K562 (cell line): ENCODE measurements around the gene SETD5. TPM values are rescaled to one million over a fixed set of nuclear protein-coding genes. Genes with fewer than 3 reads are reported as not detected.
A peak's percentile ranks its signal among the peaks of the same experiment; 100 is the strongest.

Experiments
- BHLHE40 ChIP-seq: IDR thresholded peaks from 2 replicates; pipeline ENCODE4 v1.6.1; 2011; ENCODE audit warnings: low read length, improper control_type of control experiment
- CBX5 ChIP-seq: IDR thresholded peaks from 2 replicates; pipeline ENCODE4 v1.6.1; 2014; ENCODE audit warnings: low read depth, borderline replicate concordance
- CHD1 ChIP-seq: fragments of 200-600 bp; sonication (generic); IDR thresholded peaks from one replicate; pipeline ENCODE4 v1.6.1; 2012; ENCODE audit warnings: mild to moderate bottlenecking, moderate library complexity, low read length, inconsistent platforms
- EWSR1 ChIP-seq: fragments of 450-650 bp; IDR thresholded peaks from 2 replicates; pipeline ENCODE4 v1.6.1; 2018; ENCODE audit warnings: borderline replicate concordance, mild to moderate bottlenecking, low read depth, moderate library complexity; ENCODE audit not compliant: partially characterized antibody
- FIP1L1 ChIP-seq: fragments of 200-400 bp; formaldehyde crosslinking; IDR thresholded peaks from 2 replicates; pipeline ENCODE4 v1.6.1; 2018; ENCODE audit warnings: mild to moderate bottlenecking, low read depth, low read length; ENCODE audit not compliant: poor library complexity, severe bottlenecking
- GABPB1 ChIP-seq: sonication (generic); formaldehyde crosslinking; IDR thresholded peaks from 2 replicates; pipeline ENCODE4 v1.8.0; 2022; ENCODE audit warnings: mild to moderate bottlenecking, missing genetic modification reagents
- HMG20A ChIP-seq: fragments of 450-650 bp; formaldehyde crosslinking; conservative IDR thresholded peaks from 2 replicates; pipeline ENCODE4 v1.4.0; 2020; ENCODE audit warnings: mild to moderate bottlenecking, mixed read lengths
- MEIS2 ChIP-seq: fragments of 450-650 bp; IDR thresholded peaks from 2 replicates; pipeline ENCODE4 v1.6.1; 2014; ENCODE audit warnings: mild to moderate bottlenecking; ENCODE audit not compliant: partially characterized antibody
- ZC3H4 ChIP-seq: sonication (generic); formaldehyde crosslinking; IDR thresholded peaks from 2 replicates; pipeline ENCODE4 v1.9.0; 2021; ENCODE audit warnings: missing genetic modification reagents, borderline replicate concordance
- ZNF699 ChIP-seq: fragments of 250-450 bp; sonication (Bioruptor Pico); IDR thresholded peaks from 2 replicates; pipeline ENCODE4 v1.8.0; 2021; ENCODE audit warnings: mild to moderate bottlenecking, moderate library complexity; ENCODE audit not compliant: insufficient replicate concordance
- ZNF79 ChIP-seq: fragments of 250-450 bp; sonication (Bioruptor Pico); IDR thresholded peaks from 2 replicates; pipeline ENCODE4 v1.4.0; 2020; ENCODE audit warnings: low read depth, mild to moderate bottlenecking, moderate library complexity
- ZSCAN32 ChIP-seq: fragments of 450-650 bp; formaldehyde crosslinking; IDR thresholded peaks from 2 replicates; pipeline ENCODE4 v1.4.0; 2020; ENCODE audit warnings: mild to moderate bottlenecking, moderate library complexity
- polyA plus RNA-seq, 8 experiments: library from polyadenylated mRNA; depleted of rRNA in 4 of 8; stranded (reverse) in 5 of 8; unstranded in 3 of 8; fragments of >200 nt; fragmentation: Nextera tagmentation in 2 of 8; fragmentation: Illumina TruSeq in 1 of 8; extraction: Ambion mirVana in 2 of 8; extraction: Trizol in 1 of 8; gene quantifications; 2 replicates each; pipeline versions ENCODE4 v1.2.1 to v1.2.3, GENCODE V29; 2011 to 2014; ENCODE audit warnings: inconsistent platforms in 1 of 8, missing spikeins in 1 of 8
- total RNA-seq, 7 experiments: library from RNA; depleted of rRNA in 6 of 7; stranded (reverse); fragments of >200 nt in 6 of 7; fragmentation: Illumina TruSeq in 2 of 7; extraction: Trizol in 2 of 7; gene quantifications; 2 replicates each; pipeline versions ENCODE4 v1.2.1 to v1.2.3, GENCODE V29; 2011 to 2021; ENCODE audit warnings: low replicate concordance in 1 of 7
- TF ChIP-seq, protein P1 (sequence below): sonication (generic); formaldehyde crosslinking; IDR thresholded peaks from 2 replicates; pipeline ENCODE4 v1.8.0; 2022; ENCODE audit warnings: mild to moderate bottlenecking, missing genetic modification reagents
- TF ChIP-seq, protein P2 (sequence below): fragments of 250-450 bp; sonication (Bioruptor Pico); IDR thresholded peaks from 2 replicates; pipeline ENCODE4 v1.8.0; 2022; ENCODE audit warnings: moderate library complexity, mild to moderate bottlenecking, inconsistent platforms
- TF ChIP-seq, protein P3 (sequence below): sonication (generic); formaldehyde crosslinking; IDR thresholded peaks from 2 replicates; pipeline ENCODE4 v1.8.0; 2023; ENCODE audit warnings: missing genetic modification reagents, mild to moderate bottlenecking, borderline replicate concordance
- TF ChIP-seq, protein P4 (sequence below): sonication (generic); formaldehyde crosslinking; IDR thresholded peaks from 2 replicates; pipeline ENCODE4 v1.8.1; 2023; ENCODE audit warnings: mild to moderate bottlenecking, missing genetic modification reagents
- TF ChIP-seq, protein P5 (sequence below), 3 experiments: IDR thresholded peaks in 2 of 3; conservative IDR thresholded peaks in 1 of 3; 2 replicates each; pipeline ENCODE4 v1.5.1; 2011 to 2012; ENCODE audit warnings: low read length in 3 of 3, mild to moderate bottlenecking in 3 of 3, control low read depth in 2 of 3, improper control_type of control experiment in 1 of 3, inconsistent platforms in 1 of 3, low read depth in 1 of 3, mixed read lengths in 1 of 3, moderate library complexity in 1 of 3; ENCODE audit not compliant: insufficient read depth in 2 of 3

Gene SETD5
- total and polyA plus RNA-seq, 9 of the 15 experiments (the other 6 are each of a cell fraction or from before 2014, with no cell fraction given), result 20.8 to 135 (median 87.2) TPM

DNA sequence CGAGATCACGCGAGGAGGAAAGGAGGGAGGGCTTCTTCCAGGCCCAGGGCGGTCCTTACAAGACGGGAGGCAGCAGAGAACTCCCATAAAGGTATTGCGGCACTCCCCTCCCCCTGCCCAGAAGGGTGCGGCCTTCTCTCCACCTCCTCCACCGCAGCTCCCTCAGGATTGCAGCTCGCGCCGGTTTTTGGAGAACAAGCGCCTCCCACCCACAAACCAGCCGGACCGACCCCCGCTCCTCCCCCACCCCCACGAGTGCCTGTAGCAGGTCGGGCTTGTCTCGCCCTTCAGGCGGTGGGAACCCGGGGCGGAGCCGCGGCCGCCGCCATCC, 1.1 kb upstream of the SETD5 start (continued):
- TF ChIP-seq, protein P1, sequence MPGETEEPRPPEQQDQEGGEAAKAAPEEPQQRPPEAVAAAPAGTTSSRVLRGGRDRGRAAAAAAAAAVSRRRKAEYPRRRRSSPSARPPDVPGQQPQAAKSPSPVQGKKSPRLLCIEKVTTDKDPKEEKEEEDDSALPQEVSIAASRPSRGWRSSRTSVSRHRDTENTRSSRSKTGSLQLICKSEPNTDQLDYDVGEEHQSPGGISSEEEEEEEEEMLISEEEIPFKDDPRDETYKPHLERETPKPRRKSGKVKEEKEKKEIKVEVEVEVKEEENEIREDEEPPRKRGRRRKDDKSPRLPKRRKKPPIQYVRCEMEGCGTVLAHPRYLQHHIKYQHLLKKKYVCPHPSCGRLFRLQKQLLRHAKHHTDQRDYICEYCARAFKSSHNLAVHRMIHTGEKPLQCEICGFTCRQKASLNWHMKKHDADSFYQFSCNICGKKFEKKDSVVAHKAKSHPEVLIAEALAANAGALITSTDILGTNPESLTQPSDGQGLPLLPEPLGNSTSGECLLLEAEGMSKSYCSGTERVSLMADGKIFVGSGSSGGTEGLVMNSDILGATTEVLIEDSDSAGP, result no peak
- TF ChIP-seq CHD1 (no peak), ZNF699 (CRISPR knock-in tag) (no peak), ZC3H4 (CRISPR knock-in tag) (no peak), EWSR1 (no peak), ZNF79 (CRISPR knock-in tag) (no peak), CBX5 (no peak; the same call in 1 of the 2 replicates), ZSCAN32 (CRISPR knock-in tag) (no peak), GABPB1 (no peak), MEIS2 (peak; percentile 3), BHLHE40 (peak; percentile 94), FIP1L1 (no peak), HMG20A (CRISPR knock-in tag) (no peak)
- TF ChIP-seq, protein P2, sequence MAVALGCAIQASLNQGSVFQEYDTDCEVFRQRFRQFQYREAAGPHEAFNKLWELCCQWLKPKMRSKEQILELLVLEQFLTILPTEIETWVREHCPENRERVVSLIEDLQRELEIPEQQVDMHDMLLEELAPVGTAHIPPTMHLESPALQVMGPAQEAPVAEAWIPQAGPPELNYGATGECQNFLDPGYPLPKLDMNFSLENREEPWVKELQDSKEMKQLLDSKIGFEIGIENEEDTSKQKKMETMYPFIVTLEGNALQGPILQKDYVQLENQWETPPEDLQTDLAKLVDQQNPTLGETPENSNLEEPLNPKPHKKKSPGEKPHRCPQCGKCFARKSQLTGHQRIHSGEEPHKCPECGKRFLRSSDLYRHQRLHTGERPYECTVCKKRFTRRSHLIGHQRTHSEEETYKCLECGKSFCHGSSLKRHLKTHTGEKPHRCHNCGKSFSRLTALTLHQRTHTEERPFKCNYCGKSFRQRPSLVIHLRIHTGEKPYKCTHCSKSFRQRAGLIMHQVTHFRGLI (CRISPR knock-in tag), result no peak
- TF ChIP-seq, protein P3, sequence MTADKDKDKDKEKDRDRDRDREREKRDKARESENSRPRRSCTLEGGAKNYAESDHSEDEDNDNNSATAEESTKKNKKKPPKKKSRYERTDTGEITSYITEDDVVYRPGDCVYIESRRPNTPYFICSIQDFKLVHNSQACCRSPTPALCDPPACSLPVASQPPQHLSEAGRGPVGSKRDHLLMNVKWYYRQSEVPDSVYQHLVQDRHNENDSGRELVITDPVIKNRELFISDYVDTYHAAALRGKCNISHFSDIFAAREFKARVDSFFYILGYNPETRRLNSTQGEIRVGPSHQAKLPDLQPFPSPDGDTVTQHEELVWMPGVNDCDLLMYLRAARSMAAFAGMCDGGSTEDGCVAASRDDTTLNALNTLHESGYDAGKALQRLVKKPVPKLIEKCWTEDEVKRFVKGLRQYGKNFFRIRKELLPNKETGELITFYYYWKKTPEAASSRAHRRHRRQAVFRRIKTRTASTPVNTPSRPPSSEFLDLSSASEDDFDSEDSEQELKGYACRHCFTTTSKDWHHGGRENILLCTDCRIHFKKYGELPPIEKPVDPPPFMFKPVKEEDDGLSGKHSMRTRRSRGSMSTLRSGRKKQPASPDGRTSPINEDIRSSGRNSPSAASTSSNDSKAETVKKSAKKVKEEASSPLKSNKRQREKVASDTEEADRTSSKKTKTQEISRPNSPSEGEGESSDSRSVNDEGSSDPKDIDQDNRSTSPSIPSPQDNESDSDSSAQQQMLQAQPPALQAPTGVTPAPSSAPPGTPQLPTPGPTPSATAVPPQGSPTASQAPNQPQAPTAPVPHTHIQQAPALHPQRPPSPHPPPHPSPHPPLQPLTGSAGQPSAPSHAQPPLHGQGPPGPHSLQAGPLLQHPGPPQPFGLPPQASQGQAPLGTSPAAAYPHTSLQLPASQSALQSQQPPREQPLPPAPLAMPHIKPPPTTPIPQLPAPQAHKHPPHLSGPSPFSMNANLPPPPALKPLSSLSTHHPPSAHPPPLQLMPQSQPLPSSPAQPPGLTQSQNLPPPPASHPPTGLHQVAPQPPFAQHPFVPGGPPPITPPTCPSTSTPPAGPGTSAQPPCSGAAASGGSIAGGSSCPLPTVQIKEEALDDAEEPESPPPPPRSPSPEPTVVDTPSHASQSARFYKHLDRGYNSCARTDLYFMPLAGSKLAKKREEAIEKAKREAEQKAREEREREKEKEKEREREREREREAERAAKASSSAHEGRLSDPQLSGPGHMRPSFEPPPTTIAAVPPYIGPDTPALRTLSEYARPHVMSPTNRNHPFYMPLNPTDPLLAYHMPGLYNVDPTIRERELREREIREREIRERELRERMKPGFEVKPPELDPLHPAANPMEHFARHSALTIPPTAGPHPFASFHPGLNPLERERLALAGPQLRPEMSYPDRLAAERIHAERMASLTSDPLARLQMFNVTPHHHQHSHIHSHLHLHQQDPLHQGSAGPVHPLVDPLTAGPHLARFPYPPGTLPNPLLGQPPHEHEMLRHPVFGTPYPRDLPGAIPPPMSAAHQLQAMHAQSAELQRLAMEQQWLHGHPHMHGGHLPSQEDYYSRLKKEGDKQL (CRISPR knock-in tag), result peak; percentile 81; the same call in 1 of the 2 replicates
- TF ChIP-seq, protein P4, sequence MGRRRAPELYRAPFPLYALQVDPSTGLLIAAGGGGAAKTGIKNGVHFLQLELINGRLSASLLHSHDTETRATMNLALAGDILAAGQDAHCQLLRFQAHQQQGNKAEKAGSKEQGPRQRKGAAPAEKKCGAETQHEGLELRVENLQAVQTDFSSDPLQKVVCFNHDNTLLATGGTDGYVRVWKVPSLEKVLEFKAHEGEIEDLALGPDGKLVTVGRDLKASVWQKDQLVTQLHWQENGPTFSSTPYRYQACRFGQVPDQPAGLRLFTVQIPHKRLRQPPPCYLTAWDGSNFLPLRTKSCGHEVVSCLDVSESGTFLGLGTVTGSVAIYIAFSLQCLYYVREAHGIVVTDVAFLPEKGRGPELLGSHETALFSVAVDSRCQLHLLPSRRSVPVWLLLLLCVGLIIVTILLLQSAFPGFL, result no peak
- TF ChIP-seq, protein P5, sequence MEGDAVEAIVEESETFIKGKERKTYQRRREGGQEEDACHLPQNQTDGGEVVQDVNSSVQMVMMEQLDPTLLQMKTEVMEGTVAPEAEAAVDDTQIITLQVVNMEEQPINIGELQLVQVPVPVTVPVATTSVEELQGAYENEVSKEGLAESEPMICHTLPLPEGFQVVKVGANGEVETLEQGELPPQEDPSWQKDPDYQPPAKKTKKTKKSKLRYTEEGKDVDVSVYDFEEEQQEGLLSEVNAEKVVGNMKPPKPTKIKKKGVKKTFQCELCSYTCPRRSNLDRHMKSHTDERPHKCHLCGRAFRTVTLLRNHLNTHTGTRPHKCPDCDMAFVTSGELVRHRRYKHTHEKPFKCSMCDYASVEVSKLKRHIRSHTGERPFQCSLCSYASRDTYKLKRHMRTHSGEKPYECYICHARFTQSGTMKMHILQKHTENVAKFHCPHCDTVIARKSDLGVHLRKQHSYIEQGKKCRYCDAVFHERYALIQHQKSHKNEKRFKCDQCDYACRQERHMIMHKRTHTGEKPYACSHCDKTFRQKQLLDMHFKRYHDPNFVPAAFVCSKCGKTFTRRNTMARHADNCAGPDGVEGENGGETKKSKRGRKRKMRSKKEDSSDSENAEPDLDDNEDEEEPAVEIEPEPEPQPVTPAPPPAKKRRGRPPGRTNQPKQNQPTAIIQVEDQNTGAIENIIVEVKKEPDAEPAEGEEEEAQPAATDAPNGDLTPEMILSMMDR (IDR thresholded peaks at IDR 0.05 in 2 of 3, conservative IDR thresholded peaks at IDR 0.05 in 1 of 3; ENCODE audit: insufficient read depth in 2 of 3, low read depth in 1 of 3, low read length in 3 of 3), result no peak
